ENCODE measurements around the gene USP10. TPM values are rescaled to one million over a fixed set of nuclear protein-coding genes. Genes with fewer than 3 reads are reported as not detected.

USP10 gene
- total RNA-seq, 1 donor from 2014 or later = 73.4 TPM

GRCh38 chr16:84663433-84664101 is 36.2 kb upstream of the USP10 start:
- no peak for DNase-seq (ENCODE audit: low read depth)
- no peak overlapping the region for H3K4me3 ChIP-seq (ENCODE audit: low read depth, low read length)
- no peak for TF ChIP-seq CTCF (conservative IDR thresholded peaks at IDR 0.05; ENCODE audit: low read depth, low read length)

GRCh38 chr16:84665359-84665758 is 34.4 kb upstream of the USP10 start:
- H3K4me3 ChIP-seq (ENCODE audit: low read depth, low read length) = no peak overlapping the region
- no peak for DNase-seq (ENCODE audit: low read depth)
- no peak for TF ChIP-seq CTCF (conservative IDR thresholded peaks at IDR 0.05; ENCODE audit: low read depth, low read length)

GRCh38 chr16:84665843-84666242 is 34.0 kb upstream of the USP10 start:
- DNase-seq (ENCODE audit: low read depth) = no peak
- TF ChIP-seq CTCF (conservative IDR thresholded peaks at IDR 0.05; ENCODE audit: low read depth, low read length) = no peak
- H3K4me3 ChIP-seq (ENCODE audit: low read depth, low read length) = no peak overlapping the region

GRCh38 chr16:84667600-84668309 is 32.0 kb upstream of the USP10 start:
- DNase-seq (ENCODE audit: low read depth) = no peak
- TF ChIP-seq CTCF (conservative IDR thresholded peaks at IDR 0.05; ENCODE audit: low read depth, low read length) = no peak
- no peak overlapping the region for H3K4me3 ChIP-seq (ENCODE audit: low read depth, low read length)

- no peak for DNase-seq (ENCODE audit: low read depth)
- H3K4me3 ChIP-seq (ENCODE audit: low read depth, low read length) = no peak overlapping the region
- no peak for TF ChIP-seq CTCF (conservative IDR thresholded peaks at IDR 0.05; ENCODE audit: low read depth, low read length)
Observed at GRCh38 chr16:84670063-84670462, 29.7 kb upstream of the USP10 start.

- no peak for DNase-seq (ENCODE audit: low read depth)
- TF ChIP-seq CTCF (conservative IDR thresholded peaks at IDR 0.05; ENCODE audit: low read depth, low read length) = peak; percentile 92
- no peak overlapping the region for H3K4me3 ChIP-seq (ENCODE audit: low read depth, low read length)
Observed at GRCh38 chr16:84672276-84673202, 27.3 kb upstream of the USP10 start.
